Osteoblast (primary cell): ENCODE results near the gene SETD6. TPM values are rescaled to one million over a fixed set of nuclear protein-coding genes. Genes with fewer than 3 reads are reported as not detected.
A peak's percentile ranks its signal among the peaks of the same experiment; 100 is the strongest.

ENCODE experiments used
- DNase-seq: peaks from one replicate; pipeline ENCODE4 v3.0.0; 2011; ENCODE audit warnings: low spot score, mixed read lengths; ENCODE audit not compliant: insufficient read length; ENCODE audit errors: missing footprints
- H2AFZ ChIP-seq: 2 replicates; pipeline ENCODE4 v1.6.0; 2011; ENCODE audit warnings: mild to moderate bottlenecking, low read length
- H3K27ac ChIP-seq: 2 replicates; pipeline ENCODE4 v1.5.1; 2011; ENCODE audit warnings: mild to moderate bottlenecking, low read depth, low read length, moderate library complexity
- H3K27me3 ChIP-seq: 2 replicates; pipeline ENCODE4 v1.6.0; 2012; ENCODE audit warnings: mild to moderate bottlenecking, control low read depth, inconsistent platforms, low read length, moderate library complexity; ENCODE audit not compliant: insufficient read depth
- H3K36me3 ChIP-seq: 2 replicates; pipeline ENCODE4 v1.5.1; 2011; ENCODE audit warnings: mild to moderate bottlenecking, low read length, control low read depth, moderate library complexity; ENCODE audit not compliant: insufficient read depth
- H3K4me1 ChIP-seq: 2 replicates; pipeline ENCODE4 v1.5.1; 2011; ENCODE audit warnings: mild to moderate bottlenecking, low read length, control low read depth, moderate library complexity; ENCODE audit not compliant: insufficient read depth
- H3K4me2 ChIP-seq: 2 replicates; pipeline ENCODE4 v1.6.0; 2011; ENCODE audit warnings: mild to moderate bottlenecking, low read length; ENCODE audit not compliant: insufficient read depth
- H3K4me3 ChIP-seq: fragments of 200-600 bp; sonication (generic); 3 replicates; pipeline ENCODE4 v1.5.1; 2012; ENCODE audit warnings: mild to moderate bottlenecking, low read length, inconsistent platforms; ENCODE audit not compliant: insufficient read depth
- H3K79me2 ChIP-seq: 2 replicates; pipeline ENCODE4 v1.6.0; 2012; ENCODE audit warnings: mild to moderate bottlenecking, low read length, control low read depth, inconsistent platforms; ENCODE audit not compliant: insufficient read depth
- H3K9me3 ChIP-seq: 2 replicates; pipeline ENCODE4 v1.5.1; 2011; ENCODE audit warnings: low read depth, low read length, control low read depth
- H4K20me1 ChIP-seq: 2 replicates; pipeline ENCODE4 v1.6.0; 2012; ENCODE audit warnings: mild to moderate bottlenecking, low read length, control low read depth; ENCODE audit not compliant: insufficient read depth
- total RNA-seq: library from RNA; depleted of rRNA; stranded (reverse); fragments of >200 nt; gene quantifications from 2 replicates; pipeline ENCODE4 v1.2.3, GENCODE V29; 2012
- TF ChIP-seq, protein P1 (sequence below): IDR thresholded peaks from 2 replicates; pipeline ENCODE4 v1.5.1; 2011; ENCODE audit warnings: mild to moderate bottlenecking, low read depth, low read length, moderate library complexity; ENCODE audit errors: extremely low read depth

SETD6 gene
- total RNA-seq, 1 donor: 12.3 TPM

GRCh38 chr16:58475091-58475619, 40.2 kb upstream of the SETD6 start:
- TF ChIP-seq, protein P1, sequence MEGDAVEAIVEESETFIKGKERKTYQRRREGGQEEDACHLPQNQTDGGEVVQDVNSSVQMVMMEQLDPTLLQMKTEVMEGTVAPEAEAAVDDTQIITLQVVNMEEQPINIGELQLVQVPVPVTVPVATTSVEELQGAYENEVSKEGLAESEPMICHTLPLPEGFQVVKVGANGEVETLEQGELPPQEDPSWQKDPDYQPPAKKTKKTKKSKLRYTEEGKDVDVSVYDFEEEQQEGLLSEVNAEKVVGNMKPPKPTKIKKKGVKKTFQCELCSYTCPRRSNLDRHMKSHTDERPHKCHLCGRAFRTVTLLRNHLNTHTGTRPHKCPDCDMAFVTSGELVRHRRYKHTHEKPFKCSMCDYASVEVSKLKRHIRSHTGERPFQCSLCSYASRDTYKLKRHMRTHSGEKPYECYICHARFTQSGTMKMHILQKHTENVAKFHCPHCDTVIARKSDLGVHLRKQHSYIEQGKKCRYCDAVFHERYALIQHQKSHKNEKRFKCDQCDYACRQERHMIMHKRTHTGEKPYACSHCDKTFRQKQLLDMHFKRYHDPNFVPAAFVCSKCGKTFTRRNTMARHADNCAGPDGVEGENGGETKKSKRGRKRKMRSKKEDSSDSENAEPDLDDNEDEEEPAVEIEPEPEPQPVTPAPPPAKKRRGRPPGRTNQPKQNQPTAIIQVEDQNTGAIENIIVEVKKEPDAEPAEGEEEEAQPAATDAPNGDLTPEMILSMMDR: no peak
- Histone ChIP-seq H3K9me3 (no peaks in the 10 kb centered on the region), H2AFZ (no peak overlapping the region), H3K4me1 (no peaks in the 10 kb centered on the region), H4K20me1 (no peaks in the 10 kb centered on the region), H3K4me3 (no peak overlapping the region), H3K79me2 (no peaks in the 10 kb centered on the region), H3K4me2 (no peak overlapping the region), H3K27ac (no peak overlapping the region), H3K27me3 (peaks cover 9% of the 10 kb centered on the region), H3K36me3 (no peaks in the 10 kb centered on the region)
- no peak for DNase-seq

DNA sequence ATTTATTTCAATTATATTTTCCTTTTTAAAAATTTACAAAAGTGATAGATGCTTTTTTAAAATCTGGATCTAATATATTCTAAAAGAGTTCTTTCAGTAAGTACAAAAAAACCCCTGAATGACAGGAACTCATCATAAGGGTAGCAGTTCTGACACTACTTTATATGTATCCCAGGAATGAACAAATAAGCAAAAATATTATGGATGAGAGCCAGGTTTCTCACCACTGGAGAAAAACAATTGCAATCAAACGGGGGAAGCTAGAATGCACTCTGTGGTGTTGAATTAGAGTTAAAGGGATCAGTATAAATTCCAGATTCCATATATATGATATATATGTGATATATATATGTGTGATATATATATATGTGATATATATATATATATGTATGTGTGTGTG, 38.5 kb upstream of the SETD6 start:
- H3K27ac ChIP-seq: no peak overlapping the region
- H2AFZ ChIP-seq: no peak overlapping the region
- no peak overlapping the region for H3K4me2 ChIP-seq
- no peaks in the 10 kb centered on the region for H4K20me1 ChIP-seq
- no peak for DNase-seq
- H3K79me2 ChIP-seq: no peaks in the 10 kb centered on the region
- no peak overlapping the region for H3K4me3 ChIP-seq
- H3K9me3 ChIP-seq: no peaks in the 10 kb centered on the region
- peaks cover 9% of the 10 kb centered on the region for H3K27me3 ChIP-seq
- no peaks in the 10 kb centered on the region for H3K4me1 ChIP-seq
- no peaks in the 10 kb centered on the region for H3K36me3 ChIP-seq
- TF ChIP-seq, protein P1: no peak

DNA sequence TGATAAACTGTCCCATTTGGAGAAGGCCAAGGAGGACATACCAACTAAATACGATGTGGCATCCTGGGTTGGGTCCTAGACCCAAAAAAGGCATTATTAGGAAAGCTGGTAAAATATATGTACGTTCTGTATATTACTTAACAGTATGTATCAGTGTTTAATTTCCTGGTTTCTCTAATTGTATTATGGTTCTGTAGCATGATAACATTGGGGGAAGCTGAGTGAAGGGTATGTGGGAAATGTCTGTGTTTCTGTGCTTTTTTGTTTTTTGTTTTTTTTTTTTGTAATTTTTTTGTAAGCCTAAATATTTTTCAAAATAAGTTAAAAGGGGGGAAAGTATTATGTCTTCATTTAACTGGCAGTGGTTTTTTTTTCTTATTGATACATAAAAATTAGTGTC, 36.9 kb upstream of the SETD6 start:
- DNase-seq: no peak
- no peaks in the 10 kb centered on the region for H3K79me2 ChIP-seq
- no peak overlapping the region for H3K4me3 ChIP-seq
- H3K4me2 ChIP-seq: no peak overlapping the region
- H2AFZ ChIP-seq: no peak overlapping the region
- H3K9me3 ChIP-seq: no peaks in the 10 kb centered on the region
- H3K27ac ChIP-seq: no peak overlapping the region
- no peaks in the 10 kb centered on the region for H3K36me3 ChIP-seq
- H3K4me1 ChIP-seq: no peaks in the 10 kb centered on the region
- peaks cover 9% of the 10 kb centered on the region for H3K27me3 ChIP-seq
- TF ChIP-seq, protein P1: no peak
- no peaks in the 10 kb centered on the region for H4K20me1 ChIP-seq

GRCh38 chr16:58481226-58481869, 34.0 kb upstream of the SETD6 start:
- TF ChIP-seq, protein P1: no peak
- Histone ChIP-seq H3K79me2 (no peaks in the 10 kb centered on the region), H4K20me1 (no peaks in the 10 kb centered on the region), H3K4me3 (no peak overlapping the region), H3K4me2 (no peak overlapping the region), H3K27ac (no peak overlapping the region), H3K36me3 (no peaks in the 10 kb centered on the region), H2AFZ (no peak overlapping the region), H3K4me1 (no peaks in the 10 kb centered on the region), H3K9me3 (no peaks in the 10 kb centered on the region), H3K27me3 (no peaks in the 10 kb centered on the region)
- DNase-seq: peak; percentile 68
